Trophoblast cell (in vitro differentiated cells and primary cell): ENCODE data around the gene TTC17.

Source experiments
- DNase-seq, 2 donors: peaks; one replicate each; pipeline ENCODE4 v3.0.0-alpha.2; 2016
- H2AFZ ChIP-seq: 2 replicates; pipeline ENCODE4 v1.6.1; 2013; ENCODE audit warnings: low read length, moderate library complexity, mild to moderate bottlenecking; ENCODE audit not compliant: insufficient read depth, poor library complexity
- H2AK5ac ChIP-seq: 2 replicates; pipeline ENCODE4 v1.6.1; 2013; ENCODE audit warnings: mild to moderate bottlenecking, low read length
- H2BK120ac ChIP-seq: 2 replicates; pipeline ENCODE4 v1.6.1; 2013; ENCODE audit warnings: low read length, mild to moderate bottlenecking, moderate library complexity; ENCODE audit not compliant: insufficient read depth, poor library complexity
- H2BK12ac ChIP-seq: 2 replicates; pipeline ENCODE4 v1.6.1; 2013; ENCODE audit warnings: mild to moderate bottlenecking, low read length, moderate library complexity
- H2BK5ac ChIP-seq: 2 replicates; pipeline ENCODE4 v1.6.1; 2013; ENCODE audit warnings: low read length, low read depth, moderate library complexity, mild to moderate bottlenecking; ENCODE audit not compliant: poor library complexity
- H3K14ac ChIP-seq: 2 replicates; pipeline ENCODE4 v1.6.1; 2013; ENCODE audit warnings: mild to moderate bottlenecking, low read length
- H3K18ac ChIP-seq: 2 replicates; pipeline ENCODE4 v1.6.1; 2013; ENCODE audit warnings: mild to moderate bottlenecking, low read length
- H3K23ac ChIP-seq: 2 replicates; pipeline ENCODE4 v1.6.1; 2013; ENCODE audit warnings: low read length
- H3K27ac ChIP-seq: 2 replicates; pipeline ENCODE4 v1.5.1; 2013; ENCODE audit warnings: low read depth, mild to moderate bottlenecking, inconsistent platforms, low read length, moderate library complexity
- H3K27me3 ChIP-seq: 2 replicates; pipeline ENCODE4 v1.6.1; 2013; ENCODE audit warnings: inconsistent platforms, mild to moderate bottlenecking, low read length, moderate library complexity; ENCODE audit not compliant: insufficient read depth
- H3K36me3 ChIP-seq, 2 experiments: 1 replicate in 1 of 2; 2 replicates in 1 of 2; pipeline ENCODE4 v1.6.1; 2013; ENCODE audit warnings: low read length in 2 of 2, mild to moderate bottlenecking in 2 of 2, moderate library complexity in 1 of 2; ENCODE audit not compliant: insufficient read depth in 2 of 2, control insufficient read depth in 1 of 2
- H3K4ac ChIP-seq: 2 replicates; pipeline ENCODE4 v1.6.1; 2013; ENCODE audit warnings: low read depth, mild to moderate bottlenecking, low read length, moderate library complexity
- H3K4me1 ChIP-seq, 2 experiments: 1 replicate in 1 of 2; 2 replicates in 1 of 2; pipeline ENCODE4 v1.6.1; 2013; ENCODE audit warnings: low read length in 2 of 2, mild to moderate bottlenecking in 2 of 2, moderate library complexity in 1 of 2; ENCODE audit not compliant: insufficient read depth in 2 of 2, control insufficient read depth in 1 of 2
- H3K4me2 ChIP-seq: 2 replicates; pipeline ENCODE4 v1.6.1; 2013; ENCODE audit warnings: inconsistent platforms, mild to moderate bottlenecking, low read length, moderate library complexity
- H3K4me3 ChIP-seq: 2 replicates; pipeline ENCODE4 v1.5.1; 2013; ENCODE audit warnings: mild to moderate bottlenecking, low read depth, low read length, inconsistent platforms
- H3K79me1 ChIP-seq: one replicate; pipeline ENCODE4 v1.6.1; 2013; ENCODE audit warnings: low read length
- H3K79me2 ChIP-seq: 2 replicates; pipeline ENCODE4 v1.6.1; 2013; ENCODE audit warnings: low read length, mild to moderate bottlenecking; ENCODE audit not compliant: control insufficient read depth, insufficient read depth, poor library complexity
- H3K9ac ChIP-seq: 2 replicates; pipeline ENCODE4 v1.6.1; 2013; ENCODE audit warnings: mild to moderate bottlenecking, low read length
- H3K9me3 ChIP-seq: 2 replicates; pipeline ENCODE4 v1.6.1; 2013; ENCODE audit warnings: low read depth, mild to moderate bottlenecking, control low read depth, inconsistent platforms, low read length; ENCODE audit not compliant: insufficient read depth
- H4K12ac ChIP-seq: 2 replicates; pipeline ENCODE4 v1.6.1; 2013; ENCODE audit warnings: low read depth, mild to moderate bottlenecking, low read length, moderate library complexity
- H4K8ac ChIP-seq: 2 replicates; pipeline ENCODE4 v1.6.1; 2013; ENCODE audit warnings: low read depth, mild to moderate bottlenecking, low read length, moderate library complexity
- H4K91ac ChIP-seq: one replicate; pipeline ENCODE4 v1.6.1; 2013; ENCODE audit warnings: low read depth, mild to moderate bottlenecking, low read length, moderate library complexity
- WGBS: extraction: QIAGEN DNeasy Blood & Tissue Kit; methylation state at CpG from one replicate; pipeline ENCODE4 v1.1.7; 2013; ENCODE audit warnings: missing lambda C conversion rate; ENCODE audit not compliant: insufficient read length, insufficient coverage; ENCODE audit errors: extremely low coverage; 5-methylcytosine and 5-hydroxymethylcytosine counted together

The TTC17 gene

GRCh38 chr11:43376594-43376993 lies 17.9 kb downstream of the TTC17 start:
- no peak overlapping the region for H4K91ac ChIP-seq
- H2AK5ac ChIP-seq: no peak overlapping the region
- H3K9me3 ChIP-seq: no peaks in the 10 kb centered on the region
- DNase-seq: no peak
- no CpG with 5 or more reads among the region's 2 CpGs for WGBS
- H3K14ac ChIP-seq: no peak overlapping the region
- H2BK120ac ChIP-seq: no peak overlapping the region
- no peak overlapping the region for H3K4me2 ChIP-seq
- no peak overlapping the region for H3K23ac ChIP-seq
- no peak overlapping the region for H3K4ac ChIP-seq
- no peak overlapping the region for H3K9ac ChIP-seq
- H3K4me1 ChIP-seq: no peaks in the 10 kb centered on the region
- no peak overlapping the region for H3K18ac ChIP-seq
- no peak overlapping the region for H2BK5ac ChIP-seq
- H2BK12ac ChIP-seq: no peak overlapping the region
- H3K4me3 ChIP-seq: no peak overlapping the region
- no peaks in the 10 kb centered on the region for H3K79me2 ChIP-seq
- no peak overlapping the region for H4K12ac ChIP-seq
- no peak overlapping the region for H4K8ac ChIP-seq
- H3K27ac ChIP-seq: no peak overlapping the region
- no peaks in the 10 kb centered on the region for H3K27me3 ChIP-seq
- H2AFZ ChIP-seq: no peak overlapping the region
- peaks cover 0 to 3% of the 10 kb centered on the region in 2 experiments for H3K36me3 ChIP-seq
- H3K79me1 ChIP-seq: no peaks in the 10 kb centered on the region

- Histone ChIP-seq H3K27ac (no peak overlapping the region), H2BK5ac (no peak overlapping the region), H2BK120ac (no peak overlapping the region)
These were observed 18.7 kb downstream of the TTC17 start for GRCh38 chr11:43377389-43377788.

GRCh38 chr11:43378897-43379296 lies 20.2 kb downstream of the TTC17 start:
- no peaks in the 10 kb centered on the region for H3K79me1 ChIP-seq
- H2AFZ ChIP-seq: no peak overlapping the region
- no peak overlapping the region for H3K18ac ChIP-seq
- H3K4me2 ChIP-seq: no peak overlapping the region
- no peak overlapping the region for H2AK5ac ChIP-seq
- no peaks in the 10 kb centered on the region for H3K9me3 ChIP-seq
- H3K9ac ChIP-seq: no peak overlapping the region
- H3K4ac ChIP-seq: no peak overlapping the region
- H3K4me1 ChIP-seq: no peaks in the 10 kb centered on the region
- no peak overlapping the region for H2BK12ac ChIP-seq
- H4K91ac ChIP-seq: no peak overlapping the region
- H3K14ac ChIP-seq: no peak overlapping the region
- H4K12ac ChIP-seq: no peak overlapping the region
- H3K36me3 ChIP-seq: no peaks in the 10 kb centered on the region
- H2BK120ac ChIP-seq: no peak overlapping the region
- no peaks in the 10 kb centered on the region for H3K27me3 ChIP-seq
- H3K79me2 ChIP-seq: no peaks in the 10 kb centered on the region
- no peak overlapping the region for H3K27ac ChIP-seq
- H3K4me3 ChIP-seq: no peak overlapping the region
- no peak overlapping the region for H3K23ac ChIP-seq
- WGBS: no CpG with 5 or more reads among the region's 3 CpGs
- H2BK5ac ChIP-seq: no peak overlapping the region
- DNase-seq: no peak
- no peak overlapping the region for H4K8ac ChIP-seq

More at GRCh38 chr11:43377389-43377788, 18.7 kb downstream of the TTC17 start:
- DNase-seq: no peak
- Histone ChIP-seq H2BK12ac (no peak overlapping the region), H3K14ac (no peak overlapping the region), H3K9me3 (no peaks in the 10 kb centered on the region), H3K79me1 (no peaks in the 10 kb centered on the region), H3K23ac (no peak overlapping the region), H4K12ac (no peak overlapping the region), H4K91ac (no peak overlapping the region), H3K9ac (no peak overlapping the region), H2AFZ (no peak overlapping the region), H3K4ac (no peak overlapping the region), H3K4me3 (no peak overlapping the region), H3K18ac (no peak overlapping the region), H3K36me3 (peaks cover 0 to 3% of the 10 kb centered on the region in 2 experiments), H3K4me1 (no peaks in the 10 kb centered on the region), H4K8ac (no peak overlapping the region), H3K4me2 (no peak overlapping the region), H3K27me3 (no peaks in the 10 kb centered on the region), H2AK5ac (no peak overlapping the region), H3K79me2 (no peaks in the 10 kb centered on the region)

GRCh38 chr11:43381802-43382201 lies 23.1 kb downstream of the TTC17 start:
- Histone ChIP-seq H3K14ac (no peak overlapping the region), H4K91ac (no peak overlapping the region), H2BK5ac (no peak overlapping the region), H2AK5ac (no peak overlapping the region), H2BK120ac (no peak overlapping the region), H3K36me3 (peaks cover 0 to 4% of the 10 kb centered on the region in 2 experiments), H4K8ac (no peak overlapping the region), H3K27me3 (no peaks in the 10 kb centered on the region), H3K9me3 (no peaks in the 10 kb centered on the region), H3K4me2 (no peak overlapping the region), H3K79me1 (no peaks in the 10 kb centered on the region), H3K4me3 (no peak overlapping the region), H3K79me2 (no peaks in the 10 kb centered on the region), H3K4ac (no peak overlapping the region), H3K9ac (no peak overlapping the region), H3K4me1 (no peaks in the 10 kb centered on the region), H3K23ac (no peak overlapping the region), H2AFZ (no peak overlapping the region), H3K18ac (no peak overlapping the region), H4K12ac (no peak overlapping the region), H2BK12ac (no peak overlapping the region), H3K27ac (no peak overlapping the region)
- no CpG with 5 or more reads among the region's 2 CpGs for WGBS
- no peak for DNase-seq
